H1 (cell line): ENCODE results near the gene DGCR6L. TPM values are rescaled to one million over a fixed set of nuclear protein-coding genes. Genes with fewer than 3 reads are reported as not detected.

ENCODE experiments used
- CTCF ChIA-PET: fragments of 300-600 bp; sonication (Branson Sonifier 250); formaldehyde crosslinking; loops from one replicate; lab custom pipeline; 2021; ENCODE audit not compliant: partially characterized antibody; lab: Charles Lee
- POLR2A ChIA-PET: fragments of 300-600 bp; sonication (Branson Sonifier 250); formaldehyde crosslinking; loops from one replicate; lab custom pipeline; 2021; ENCODE audit warnings: inconsistent platforms; ENCODE audit not compliant: partially characterized antibody; lab: Charles Lee
- DNase-seq, 2 experiments: peaks; one replicate each; pipeline versions ENCODE4 v3.0.0 to v3.0.0-alpha.2; 2010 to 2022; ENCODE audit warnings: low spot score in 2 of 2, low read depth in 1 of 2, mixed read lengths in 1 of 2
- FAIRE-seq: peaks from 2 replicates; lab custom pipeline; 2011; peaks lifted over from hg19 to GRCh38; lab: Jason Lieb, UNC
- H2AFZ ChIP-seq: 2 replicates; pipeline ENCODE4 v1.8.1; 2012; ENCODE audit warnings: low read length, inconsistent platforms
- H2AK5ac ChIP-seq: 2 replicates; pipeline ENCODE4 v1.6.1; 2013; ENCODE audit warnings: low read depth, low read length
- H2BK120ac ChIP-seq: replicated peaks from 2 replicates; pipeline ENCODE3; 2013; ENCODE audit warnings: low read depth, low read length, inconsistent platforms
- H2BK12ac ChIP-seq: 2 replicates; pipeline ENCODE4 v1.6.1; 2013; ENCODE audit warnings: low read depth, low read length
- H2BK15ac ChIP-seq: 2 replicates; pipeline ENCODE4 v1.6.1; 2013; ENCODE audit warnings: low read length
- H2BK20ac ChIP-seq: 2 replicates; pipeline ENCODE4 v1.6.1; 2013; ENCODE audit warnings: low read length
- H2BK5ac ChIP-seq: 2 replicates; pipeline ENCODE4 v1.6.1; 2013; ENCODE audit warnings: low read depth, low read length
- H3K14ac ChIP-seq: 2 replicates; pipeline ENCODE4 v1.6.1; 2013; ENCODE audit warnings: inconsistent platforms; ENCODE audit not compliant: insufficient read length
- H3K18ac ChIP-seq: 2 replicates; pipeline ENCODE4 v1.6.1; 2013; ENCODE audit warnings: low read length; ENCODE audit errors: extremely low read depth
- H3K23ac ChIP-seq: 2 replicates; pipeline ENCODE4 v1.6.1; 2013; ENCODE audit warnings: inconsistent platforms; ENCODE audit not compliant: insufficient read length
- H3K23me2 ChIP-seq: 2 replicates; pipeline ENCODE4 v1.6.1; 2013; ENCODE audit warnings: low read depth, low read length
- H3K27ac ChIP-seq: 2 replicates; pipeline ENCODE4 v1.6.1; 2011; ENCODE audit warnings: low read depth, low read length, inconsistent platforms
- H3K27me3 ChIP-seq, 4 experiments: replicated peaks in 1 of 4; 1 replicate in 1 of 4; 2 replicates in 3 of 4; pipeline versions ENCODE4 v1.6.1 to v1.8.1; 2011 to 2013; ENCODE audit warnings: low read length in 3 of 4, mild to moderate bottlenecking in 3 of 4, inconsistent platforms in 2 of 4, mixed read lengths in 2 of 4, moderate library complexity in 1 of 4; ENCODE audit not compliant: control insufficient read depth in 3 of 4, insufficient read depth in 3 of 4; ENCODE audit errors: extremely low read depth in 1 of 4
- H3K36me3 ChIP-seq, 4 experiments: 2 replicates each; pipeline versions ENCODE4 v1.6.1 to v1.8.1; 2011 to 2013; ENCODE audit warnings: mild to moderate bottlenecking in 4 of 4, low read length in 3 of 4, moderate library complexity in 2 of 4, control low read depth in 1 of 4, inconsistent platforms in 1 of 4; ENCODE audit not compliant: insufficient read depth in 4 of 4, control insufficient read depth in 2 of 4
- H3K4ac ChIP-seq: replicated peaks from 2 replicates; pipeline ENCODE3; 2013; ENCODE audit warnings: low read length, low read depth, mixed read lengths, inconsistent platforms; ENCODE audit not compliant: insufficient read length
- H3K4me1 ChIP-seq, 4 experiments: replicated peaks in 1 of 4; 1 replicate in 1 of 4; 2 replicates in 3 of 4; pipeline versions ENCODE4 v1.6.1 to v1.8.1; 2011 to 2013; ENCODE audit warnings: low read length in 3 of 4, inconsistent platforms in 2 of 4, mixed read lengths in 1 of 4; ENCODE audit not compliant: insufficient read depth in 4 of 4, control insufficient read depth in 3 of 4
- H3K4me2 ChIP-seq, 2 experiments: 2 replicates each; pipeline versions ENCODE4 v1.6.1 to v1.8.1; 2011 to 2013; ENCODE audit warnings: low read depth in 2 of 2, low read length in 2 of 2, control low read depth in 1 of 2, inconsistent platforms in 1 of 2, mild to moderate bottlenecking in 1 of 2; ENCODE audit not compliant: insufficient read depth in 1 of 2
- H3K4me3 ChIP-seq, 4 experiments: fragments of 200-600, 300-600 bp in 1 of 4; sonication (generic), shearing (Covaris generic), sonication (Bioruptor Twin) in 1 of 4; 2 replicates each; pipeline versions ENCODE4 v1.5.1 to v1.8.1; 2011 to 2016; ENCODE audit warnings: low read length in 4 of 4, low read depth in 3 of 4, control low read depth in 2 of 4, inconsistent platforms in 2 of 4, mild to moderate bottlenecking in 2 of 4, mixed read lengths in 1 of 4, moderate library complexity in 1 of 4; ENCODE audit not compliant: insufficient read depth in 2 of 4; ENCODE audit errors: extremely low read depth in 1 of 4
- H3K56ac ChIP-seq: replicated peaks from 2 replicates; pipeline ENCODE3; 2013; ENCODE audit warnings: low read depth, mild to moderate bottlenecking, mixed read lengths, low read length, inconsistent platforms; ENCODE audit not compliant: insufficient read length
- H3K79me1 ChIP-seq: 2 replicates; pipeline ENCODE4 v1.6.1; 2013; ENCODE audit warnings: low read depth, low read length, control low read depth
- H3K79me2 ChIP-seq, 2 experiments: 2 replicates each; pipeline versions ENCODE4 v1.6.1 to v1.8.1; 2012 to 2013; ENCODE audit warnings: low read length in 2 of 2, mild to moderate bottlenecking in 2 of 2, inconsistent platforms in 1 of 2; ENCODE audit not compliant: insufficient read depth in 2 of 2, control insufficient read depth in 1 of 2
- H3K9ac ChIP-seq, 4 experiments: replicated peaks in 1 of 4; 1 replicate in 1 of 4; 2 replicates in 3 of 4; pipeline versions ENCODE4 v1.6.1 to v1.8.1; 2011 to 2013; ENCODE audit warnings: low read depth in 3 of 4, low read length in 3 of 4, control low read depth in 2 of 4, mild to moderate bottlenecking in 2 of 4, moderate library complexity in 2 of 4, inconsistent platforms in 1 of 4; ENCODE audit errors: extremely low read depth in 1 of 4
- H3K9me3 ChIP-seq, 2 experiments: 2 replicates each; pipeline versions ENCODE4 v1.6.1 to v1.8.1; 2012 to 2013; ENCODE audit warnings: mild to moderate bottlenecking in 2 of 2, moderate library complexity in 2 of 2, control low read depth in 1 of 2, inconsistent platforms in 1 of 2, low read depth in 1 of 2, low read length in 1 of 2, mixed read lengths in 1 of 2; ENCODE audit not compliant: insufficient read depth in 2 of 2
- H4K20me1 ChIP-seq, 2 experiments: replicated peaks in 1 of 2; 2 replicates each; pipeline versions ENCODE3 to v1.8.1; 2011 to 2013; ENCODE audit warnings: inconsistent platforms in 2 of 2, low read length in 2 of 2, mild to moderate bottlenecking in 1 of 2; ENCODE audit not compliant: insufficient read depth in 2 of 2, control insufficient read depth in 1 of 2
- H4K5ac ChIP-seq: 2 replicates; pipeline ENCODE4 v1.6.1; 2013; ENCODE audit warnings: low read length, low read depth, mixed read lengths, inconsistent platforms; ENCODE audit not compliant: insufficient read length
- H4K8ac ChIP-seq: 2 replicates; pipeline ENCODE4 v1.8.0; 2013; ENCODE audit warnings: mild to moderate bottlenecking, moderate library complexity, low read length, inconsistent platforms; ENCODE audit not compliant: insufficient read depth; ENCODE audit errors: extremely low read depth
- H4K91ac ChIP-seq: replicated peaks from 2 replicates; pipeline ENCODE3; 2013; ENCODE audit warnings: low read length, mixed read lengths, inconsistent platforms; ENCODE audit not compliant: insufficient read length
- BACH1 ChIP-seq: IDR thresholded peaks from 2 replicates; pipeline ENCODE4 v1.6.1; 2012; ENCODE audit warnings: low read length, improper control_type of control experiment
- BCL11A ChIP-seq, 2 experiments: IDR thresholded peaks; one replicate each; pipeline ENCODE4 v1.6.1; 2011; ENCODE audit warnings: low read depth in 2 of 2, low read length in 2 of 2, mild to moderate bottlenecking in 2 of 2
- CBX5 ChIP-seq: fragments of 300-800, 300-1000 bp; sonication (generic); IDR thresholded peaks from 2 replicates; pipeline ENCODE4 v1.7.1; 2016; ENCODE audit warnings: antibody characterized with exemption, low read length, low read depth
- CBX8 ChIP-seq: fragments of 300-800, 300-1000 bp; sonication (generic); IDR thresholded peaks from 2 replicates; pipeline ENCODE4 v1.7.1; 2016; ENCODE audit warnings: low read depth, low read length, borderline replicate concordance
- CREB1 ChIP-seq: IDR thresholded peaks from 2 replicates; pipeline ENCODE4 v1.6.1; 2012; ENCODE audit warnings: inconsistent platforms
- GABPA ChIP-seq: IDR thresholded peaks from 2 replicates; pipeline ENCODE4 v1.6.1; 2011; ENCODE audit warnings: mild to moderate bottlenecking, low read length, moderate library complexity, borderline replicate concordance; ENCODE audit not compliant: insufficient read depth
- KDM1A ChIP-seq: fragments of 200-600, 300-600 bp; sonication (generic); IDR thresholded peaks from 2 replicates; pipeline ENCODE4 v1.7.1; 2016; ENCODE audit warnings: mild to moderate bottlenecking, low read length, borderline replicate concordance
- KDM4A ChIP-seq: IDR thresholded peaks from one replicate; pipeline ENCODE4 v1.7.1; 2012; ENCODE audit warnings: low read depth, mild to moderate bottlenecking, moderate library complexity, low read length, inconsistent platforms; ENCODE audit not compliant: severe bottlenecking
- KDM5A ChIP-seq: fragments of 200-600 bp; IDR thresholded peaks from 2 replicates; pipeline ENCODE4 v1.7.1; 2012; ENCODE audit warnings: mild to moderate bottlenecking, low read length, inconsistent platforms, mixed read lengths
- NANOG ChIP-seq: IDR thresholded peaks from 2 replicates; pipeline ENCODE4 v1.6.1; 2011; ENCODE audit warnings: low read length, low read depth, mild to moderate bottlenecking, inconsistent platforms; ENCODE audit not compliant: insufficient read depth, poor library complexity, severe bottlenecking
- NRF1 ChIP-seq: IDR thresholded peaks from 2 replicates; pipeline ENCODE4 v1.6.1; 2011; ENCODE audit warnings: mild to moderate bottlenecking, low read depth, low read length, improper control_type of control experiment
- POU5F1 ChIP-seq: IDR thresholded peaks from 2 replicates; pipeline ENCODE4 v1.6.1; 2011; ENCODE audit warnings: low read depth, mild to moderate bottlenecking, low read length, moderate library complexity
- TAF1 ChIP-seq: IDR thresholded peaks from 2 replicates; pipeline ENCODE4 v1.6.1; 2011; ENCODE audit warnings: mild to moderate bottlenecking, low read depth, low read length
- USF2 ChIP-seq: IDR thresholded peaks from 2 replicates; pipeline ENCODE4 v1.6.1; 2011; ENCODE audit warnings: low read length, improper control_type of control experiment
- WGBS, 2 experiments: shearing (Covaris generic) in 1 of 2; methylation state at CpG; one replicate each; pipeline versions ENCODE4 v1.1.6 to v1.1.7; 2013 to 2015; ENCODE audit warnings: low lambda C conversion rate in 2 of 2, mixed read lengths in 2 of 2, inconsistent platforms in 1 of 2, low coverage in 1 of 2, missing lambda C conversion rate in 1 of 2; ENCODE audit not compliant: insufficient replicate concordance in 2 of 2, insufficient coverage in 1 of 2, insufficient read length in 1 of 2; ENCODE audit errors: extremely low coverage in 1 of 2, missing lambda C conversion rate in 1 of 2; 5-methylcytosine and 5-hydroxymethylcytosine counted together
- polyA plus RNA-seq, 7 experiments: library from polyadenylated mRNA; depleted of rRNA in 3 of 7; stranded (reverse) in 5 of 7; unstranded in 2 of 7; fragments of >200 nt in 5 of 7; fragments of 200-250 nt in 2 of 7; gene quantifications; 1 replicate in 5 of 7; 2 replicates in 1 of 7; 4 replicates in 1 of 7; pipeline versions ENCODE4 v1.2.1 to v1.2.3, GENCODE V29; 2011 to 2013; ENCODE audit warnings: missing spikeins in 2 of 7, mixed read lengths in 2 of 7
- total RNA-seq: library from RNA; stranded (reverse); fragmentation: NEBNext Ultra II Directional; extraction: Animal tissue kit (Norgen Biotek cat#: 25700); gene quantifications from 2 replicates; pipeline ENCODE4 v1.2.1, GENCODE V29; 2021

The DGCR6L gene
- total and polyA plus RNA-seq, 2 of the 8 experiments (the other 6 are each of a cell fraction or from before 2014, with no cell fraction given) = 43.6 to 72.6 TPM

GRCh38 chr22:20276468-20276867, 43.4 kb downstream of the DGCR6L start:
- DNase-seq (no peak), FAIRE-seq (no peak)
- H3K4me3 ChIP-seq = no peak overlapping the region
- no peak overlapping the region for H2BK20ac ChIP-seq
- no peak overlapping the region for H3K9ac ChIP-seq
- H3K4me1 ChIP-seq = no peaks in the 10 kb centered on the region
- H3K79me1 ChIP-seq = no peaks in the 10 kb centered on the region
- no peak overlapping the region for H3K56ac ChIP-seq
- H2BK120ac ChIP-seq = no peak overlapping the region
- H3K27ac ChIP-seq = no peak overlapping the region
- no peaks in the 10 kb centered on the region for H3K79me2 ChIP-seq
- H4K8ac ChIP-seq = no peak overlapping the region
- no peak overlapping the region for H2BK15ac ChIP-seq
- H3K9me3 ChIP-seq = no peaks in the 10 kb centered on the region
- WGBS, 2 experiments = 76% methylated on average over 7 of the region's 7 CpGs; no CpG with 5 or more reads in 1 of the 2 experiments
- ChIA-PET CTCF (interaction anchor here (0.8 to 1.6 kb wide), 5 partner anchors 9 to 119 kb away, joined by 3 to 7 read pairs (median 4); no protein-coding TSS in a partner anchor), POLR2A (interaction anchor here (1.2 kb wide), 1 partner anchor 159 kb away, joined by 3 read pairs; the partner anchor contains the start of gene TRMT2A)
- H2AFZ ChIP-seq = no peak overlapping the region
- H3K14ac ChIP-seq = no peak overlapping the region
- H2BK5ac ChIP-seq = no peak overlapping the region
- no peaks in the 10 kb centered on the region for H4K20me1 ChIP-seq
- H3K23me2 ChIP-seq = no peaks in the 10 kb centered on the region
- no peak overlapping the region for H3K4me2 ChIP-seq
- no peaks in the 10 kb centered on the region; a peak in 1 of 7 replicates for H3K27me3 ChIP-seq
- no peak overlapping the region for H2AK5ac ChIP-seq
- no peak overlapping the region for H3K18ac ChIP-seq
- H4K91ac ChIP-seq = no peak overlapping the region
- H2BK12ac ChIP-seq = no peak overlapping the region
- H3K4ac ChIP-seq = no peak overlapping the region
- no peak overlapping the region for H3K23ac ChIP-seq
- no peak overlapping the region for H4K5ac ChIP-seq
- no peaks in the 10 kb centered on the region for H3K36me3 ChIP-seq
- no peak for TF ChIP-seq KDM5A
- TF ChIP-seq KDM4A = no peak
- TF ChIP-seq NRF1 = no peak
- TF ChIP-seq POU5F1 = no peak
- TF ChIP-seq CBX8 = no peak
- no peak for TF ChIP-seq BCL11A (IDR thresholded peaks at IDR 0.05; ENCODE audit: low read depth in 2 of 2, low read length in 2 of 2)
- no peak for TF ChIP-seq USF2
- TF ChIP-seq BACH1 = no peak
- no peak for TF ChIP-seq TAF1
- TF ChIP-seq CREB1 = no peak
- no peak for TF ChIP-seq CBX5
- no peak for TF ChIP-seq KDM1A
- TF ChIP-seq NANOG = no peak
- no peak for TF ChIP-seq GABPA
